ENCODE results near the gene SLC9A8. TPM values are rescaled to one million over a fixed set of nuclear protein-coding genes. Genes with fewer than 3 reads are reported as not detected.
A peak's percentile ranks its signal among the peaks of the same experiment; 100 is the strongest.

The SLC9A8 gene
- total RNA-seq, 1 experiment from 2014 or later: 6.7 TPM

DNA sequence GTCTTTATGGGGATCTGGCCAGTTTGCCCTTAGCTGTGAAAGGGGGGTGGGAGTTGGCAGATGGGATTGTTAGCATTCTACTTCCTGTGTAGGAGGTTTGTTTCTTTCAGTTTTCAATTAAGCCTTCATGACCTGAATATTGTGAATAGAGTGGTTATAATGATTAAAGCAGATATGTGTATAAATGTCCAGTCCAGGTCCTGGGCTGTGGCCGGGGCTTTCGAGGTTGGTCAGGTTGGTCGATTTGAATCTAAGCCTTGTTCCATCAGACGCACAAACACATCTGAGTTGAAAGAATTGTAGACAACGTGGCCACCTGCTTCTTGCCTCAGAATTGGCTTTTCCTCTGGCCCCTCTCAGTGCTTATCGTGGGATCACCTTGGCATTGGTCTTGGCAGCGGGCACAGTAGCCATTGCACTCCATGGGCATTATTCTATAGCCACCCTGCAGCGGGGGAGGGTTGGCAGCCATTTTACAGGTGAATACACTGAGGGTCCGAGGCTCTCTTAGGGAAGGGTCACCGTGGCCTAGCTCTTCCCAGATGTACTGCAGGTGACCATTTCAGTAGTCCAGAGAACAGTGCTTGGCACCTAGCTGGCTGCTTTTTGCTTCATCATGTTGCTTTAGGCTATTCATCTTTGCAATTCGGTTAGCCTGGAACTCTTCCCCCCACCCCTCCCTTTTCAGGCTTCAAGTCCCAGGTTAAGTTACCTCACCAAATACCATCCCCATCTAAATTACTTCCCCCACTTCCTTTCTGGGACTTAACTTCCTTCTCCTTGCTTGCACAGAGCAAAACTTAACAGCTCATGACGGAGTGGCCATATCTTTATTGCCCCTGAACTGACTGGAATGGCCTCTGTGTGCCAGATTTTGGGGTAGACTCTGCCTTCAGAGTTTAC lies 124.7 kb downstream of the SLC9A8 start:
- ATAC-seq (no peak), DNase-seq (ENCODE audit: low read depth, low spot score) (no peak)
- Histone ChIP-seq H3K4me1 (ENCODE audit: control insufficient read depth in 1 of 2, insufficient read depth in 2 of 2, low read length in 2 of 2) (peaks cover 18 to 27% of the 10 kb centered on the region in 2 experiments), H3K27ac (ENCODE audit: low read depth, low read length) (peak overlapping the region; percentile 65), H3K4me3 (replicated peaks in 1 of 2; ENCODE audit: low read depth in 1 of 2, low read length in 2 of 2) (peak overlapping the region; percentile 96 to 99), H3K9me2 (ENCODE audit: insufficient read depth) (no peaks in the 10 kb centered on the region), H3K9me3 (ENCODE audit: control insufficient read depth in 1 of 2, insufficient read depth in 1 of 2, low read depth in 1 of 2, low read length in 2 of 2) (no peaks in the 10 kb centered on the region), H4K20me1 (ENCODE audit: insufficient read depth) (no peaks in the 10 kb centered on the region), H3K79me2 (ENCODE audit: insufficient read depth, low read length) (peaks cover 59% of the 10 kb centered on the region), H3K4me2 (ENCODE audit: low read length) (peak overlapping the region; percentile 75), H3K27me3 (ENCODE audit: insufficient read depth, low read length) (no peaks in the 10 kb centered on the region), H3K36me3 (ENCODE audit: control insufficient read depth in 1 of 2, insufficient read depth in 2 of 2, low read length in 2 of 2) (peaks cover 8 to 13% of the 10 kb centered on the region in 2 experiments; a peak in 3 of 4 replicates), H2AFZ (ENCODE audit: low read depth, low read length, poor library complexity, severe bottlenecking) (no peak overlapping the region), H3K9ac (ENCODE audit: low read length) (peak overlapping the region; percentile 97)
- TSS peak; percentile 53 for BruUV-seq (replicated peaks)
- ChIA-PET RAD21 (ENCODE audit: low non-redundant PET in 1 of 2, low total read pairs in 2 of 2, uncharacterized antibody in 2 of 2, unreplicated experiment in 2 of 2) (no interaction called here), CTCF (interaction anchor here (1.7 to 3.0 kb wide), 3 partner anchors 20 to 42 kb away, joined by 4 to 10 read pairs (median 6); no protein-coding TSS in a partner anchor), POLR2A (no interaction called here)
- intact Hi-C loops (cut with micrococcal nuclease): no loop called here
- TF ChIP-seq MAX (IDR thresholded peaks at IDR 0.05) (no peak), EZH2phosphoT487 (IDR thresholded peaks at IDR 0.05; ENCODE audit: borderline replicate concordance) (no peak), RAD21 (IDR thresholded peaks at IDR 0.05; ENCODE audit: low read depth) (no peak), TCF7L2 (IDR thresholded peaks at IDR 0.05; ENCODE audit: borderline replicate concordance, extremely low read depth, insufficient read depth, insufficient read length) (no peak), YY1 (IDR thresholded peaks at IDR 0.05; ENCODE audit: extremely low read depth, insufficient replicate concordance, low read depth, low read length) (no peak), POLR2AphosphoS5 (IDR thresholded peaks at IDR 0.05; ENCODE audit: low read depth, low read length) (no peak), CEBPB (IDR thresholded peaks at IDR 0.05; ENCODE audit: low read depth) (no peak), ZNF274 (IDR thresholded peaks at IDR 0.05; ENCODE audit: low read depth, low read length) (no peak), ZFX (IDR thresholded peaks at IDR 0.05) (no peak), SP1 (IDR thresholded peaks at IDR 0.05; ENCODE audit: low read depth) (no peak), POLR2A (IDR thresholded peaks at IDR 0.05; ENCODE audit: borderline replicate concordance, extremely low read depth, insufficient read depth, insufficient read length) (no peak), ATF3 (IDR thresholded peaks at IDR 0.05) (no peak), REST (IDR thresholded peaks at IDR 0.05; ENCODE audit: low read depth) (no peak), JUND (IDR thresholded peaks at IDR 0.05) (no peak), EZH2 (IDR thresholded peaks at IDR 0.05) (no peak)
